B cell (primary cell): ENCODE results near the gene RPS14.

Experiments used
- CTCF ChIP-seq: fragments of 200-600 bp; IDR thresholded peaks from one replicate; pipeline ENCODE4 v1.8.0; 2022; ENCODE audit warnings: antibody characterized with exemption, mild to moderate bottlenecking
- EZH2 ChIP-seq: IDR thresholded peaks from 2 replicates; pipeline ENCODE4 v1.6.1; 2012; ENCODE audit warnings: borderline replicate concordance, low read depth, mild to moderate bottlenecking, moderate library complexity, low read length; ENCODE audit not compliant: insufficient read depth, poor library complexity, severe bottlenecking

GRCh38 chr5:150448952-150449516 lies 505 bp downstream of the RPS14 start:
- TF ChIP-seq CTCF (no peak), EZH2 (no peak)
